Dermis blood vessel endothelial cell (primary cell): ENCODE results near the gene SWAP70. TPM values are rescaled to one million over a fixed set of nuclear protein-coding genes. Genes with fewer than 3 reads are reported as not detected.
"Not testable (repeated sequence)": the region's sequence is repeated elsewhere in the genome, so short reads cannot be mapped to it uniquely, and the experiment has no call there.

Source experiments
- DNase-seq: peaks from one replicate; pipeline ENCODE4 v3.0.0; 2010
- total RNA-seq: library from RNA; depleted of rRNA; stranded (reverse); fragments of >200 nt; gene quantifications from 2 replicates; pipeline ENCODE4 v1.2.3, GENCODE V29; 2014

Gene SWAP70
- total RNA-seq, 1 donor from 2014 or later: 157 TPM

GRCh38 chr11:9726321-9727022 lies 62.6 kb downstream of the SWAP70 start:
- DNase-seq: peak; percentile 84

GRCh38 chr11:9728058-9728457 lies 64.2 kb downstream of the SWAP70 start:
- no peak for DNase-seq

- no peak for DNase-seq
Observed at GRCh38 chr11:9731256-9731655, 67.4 kb downstream of the SWAP70 start.

GRCh38 chr11:9732453-9732852 lies 68.6 kb downstream of the SWAP70 start:
- no peak for DNase-seq

- DNase-seq: no peak
Observed at GRCh38 chr11:9733212-9733611, 69.3 kb downstream of the SWAP70 start.

- DNase-seq: no peak
Observed at GRCh38 chr11:9735236-9735635, 71.4 kb downstream of the SWAP70 start.

GRCh38 chr11:9735919-9736318 lies 72.0 kb downstream of the SWAP70 start:
- no peak for DNase-seq

- DNase-seq: no peak
Observed at GRCh38 chr11:9736365-9736764, 72.5 kb downstream of the SWAP70 start.

- peak; percentile 76 for DNase-seq
Observed at GRCh38 chr11:9738116-9738515, 74.2 kb downstream of the SWAP70 start.

- no peak for DNase-seq
Observed at GRCh38 chr11:9738707-9739106, 74.8 kb downstream of the SWAP70 start.

GRCh38 chr11:9739123-9739900 lies 75.4 kb downstream of the SWAP70 start:
- no peak for DNase-seq

GRCh38 chr11:9740202-9740883 lies 76.5 kb downstream of the SWAP70 start:
- DNase-seq: no peak

- DNase-seq: no peak
Observed at GRCh38 chr11:9741260-9741659, 77.4 kb downstream of the SWAP70 start.

GRCh38 chr11:9743512-9743911 lies 79.6 kb downstream of the SWAP70 start:
- DNase-seq: not testable (repeated sequence)

- DNase-seq: no peak
Observed at GRCh38 chr11:9745411-9746211, 81.7 kb downstream of the SWAP70 start.

GRCh38 chr11:9747229-9747628 lies 83.4 kb downstream of the SWAP70 start:
- DNase-seq: no peak

GRCh38 chr11:9747828-9748227 lies 84.0 kb downstream of the SWAP70 start:
- no peak for DNase-seq

- DNase-seq: peak; percentile 88
Observed at GRCh38 chr11:9748361-9748970, 84.6 kb downstream of the SWAP70 start.

GRCh38 chr11:9750551-9750950 lies 86.7 kb downstream of the SWAP70 start:
- peak; percentile 64 for DNase-seq

GRCh38 chr11:9752091-9752490 lies 88.2 kb downstream of the SWAP70 start:
- DNase-seq: no peak

GRCh38 chr11:9753021-9753420 lies 89.1 kb downstream of the SWAP70 start:
- DNase-seq: peak; percentile 38

- peak; percentile 24 for DNase-seq
Observed at GRCh38 chr11:9754010-9754471, 90.2 kb downstream of the SWAP70 start.
